Measurements from ENCODE around the gene KRT81. TPM values are rescaled to one million over a fixed set of nuclear protein-coding genes. Genes with fewer than 3 reads are reported as not detected.
"Not testable (repeated sequence)": the region's sequence is repeated elsewhere in the genome, so short reads cannot be mapped to it uniquely, and the experiment has no call there.

The KRT81 gene
- total RNA-seq, 1 experiment from 2014 or later: 2.5 TPM

DNA sequence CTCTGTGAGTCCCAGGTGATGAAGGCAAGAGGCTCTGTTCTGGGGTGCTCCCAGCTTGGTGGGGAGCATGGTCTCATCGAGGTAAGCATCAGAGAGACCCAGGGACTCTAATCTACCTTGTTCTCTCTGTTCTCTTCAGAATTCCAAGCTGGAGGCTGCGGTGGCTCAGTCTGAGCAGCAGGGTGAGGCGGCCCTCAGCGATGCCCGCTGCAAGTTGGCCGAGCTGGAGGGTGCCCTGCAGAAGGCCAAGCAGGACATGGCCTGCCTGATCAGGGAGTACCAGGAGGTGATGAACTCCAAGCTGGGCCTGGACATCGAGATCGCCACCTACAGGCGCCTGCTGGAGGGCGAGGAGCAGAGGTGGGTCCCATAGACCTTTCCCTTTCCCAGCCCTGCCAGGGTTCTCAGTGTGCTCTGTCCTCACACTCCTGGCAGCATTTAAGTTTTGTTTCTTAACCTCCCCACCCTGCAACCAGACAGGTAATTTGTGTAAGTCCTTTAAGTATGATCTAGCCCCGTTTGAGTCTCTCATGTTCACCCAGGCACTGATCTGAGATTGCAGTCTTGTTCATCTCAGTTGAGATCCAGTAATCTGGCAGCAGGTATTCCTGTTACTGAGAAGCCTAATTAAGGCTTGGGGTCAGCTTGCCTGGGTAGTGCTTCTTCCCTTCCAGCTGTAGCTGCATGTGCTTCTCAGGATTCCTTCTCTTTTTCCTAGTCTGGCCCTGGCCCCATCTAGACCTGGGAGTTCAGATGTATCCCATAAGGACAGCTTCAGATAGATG lies 14.8 kb upstream of the KRT81 start:
- Histone ChIP-seq H3K4me2 (no peak overlapping the region), H3K4me3 (no peak overlapping the region), H2AFZ (no peak overlapping the region), H3K27me3 (ENCODE audit: insufficient read depth, low read depth) (no peaks in the 10 kb centered on the region), H3K4me1 (replicated peaks; ENCODE audit: insufficient read depth) (peaks cover 19% of the 10 kb centered on the region), H3K79me2 (ENCODE audit: low read depth) (no peaks in the 10 kb centered on the region), H3K9me2 (ENCODE audit: insufficient read depth) (no peaks in the 10 kb centered on the region), H3K36me3 (ENCODE audit: low read depth) (no peaks in the 10 kb centered on the region), H4K20me1 (ENCODE audit: insufficient read depth) (no peaks in the 10 kb centered on the region), H3F3A (ENCODE audit: insufficient read depth, low read depth) (peaks cover 4% of the 10 kb centered on the region; the same call in 1 of the 2 replicates), H3K9me3 (ENCODE audit: insufficient read depth, low read depth) (no peaks in the 10 kb centered on the region), H3K27ac (no peak overlapping the region)
- POLR2A ChIA-PET (ENCODE audit: unreplicated experiment): interaction anchor here (0.6 kb wide), 3 partner anchors 14 to 274 kb away, joined by 4 to 9 read pairs (median 7); no protein-coding TSS in a partner anchor
- CTCF ChIA-PET: interaction anchor here (0.5 to 1.4 kb wide), 3 partner anchors 13 to 26 kb away, joined by 3 to 6 read pairs (median 4); no protein-coding TSS in a partner anchor
- intact Hi-C loops (cut with micrococcal nuclease; ENCODE audit: unreplicated experiment): no loop called here
- no TSS peak for BruUV-seq (replicated peaks)
- DNase-seq: no peak
- TF ChIP-seq EZH2 (IDR thresholded peaks at IDR 0.05; ENCODE audit: low read depth) (no peak), CTCF (conservative IDR thresholded peaks at IDR 0.05) (peak; percentile 48)

GRCh38 chr12:52304941-52305411 lies 13.6 kb upstream of the KRT81 start:
- POLR2A ChIA-PET (ENCODE audit: unreplicated experiment); H3K4me2 ChIP-seq; H3K9me2 ChIP-seq (ENCODE audit: insufficient read depth); H4K20me1 ChIP-seq (ENCODE audit: insufficient read depth); H2AFZ ChIP-seq; H3K9me3 ChIP-seq (ENCODE audit: insufficient read depth, low read depth); H3F3A ChIP-seq (ENCODE audit: insufficient read depth, low read depth); H3K36me3 ChIP-seq (ENCODE audit: low read depth); BruUV-seq (replicated peaks); CTCF ChIA-PET; H3K27ac ChIP-seq; H3K27me3 ChIP-seq (ENCODE audit: insufficient read depth, low read depth); DNase-seq; H3K4me3 ChIP-seq; intact Hi-C loops (cut with micrococcal nuclease; ENCODE audit: unreplicated experiment); H3K79me2 ChIP-seq (ENCODE audit: low read depth): not testable (repeated sequence)
- H3K4me1 ChIP-seq (replicated peaks; ENCODE audit: insufficient read depth): peaks cover 19% of the 10 kb centered on the region

DNA sequence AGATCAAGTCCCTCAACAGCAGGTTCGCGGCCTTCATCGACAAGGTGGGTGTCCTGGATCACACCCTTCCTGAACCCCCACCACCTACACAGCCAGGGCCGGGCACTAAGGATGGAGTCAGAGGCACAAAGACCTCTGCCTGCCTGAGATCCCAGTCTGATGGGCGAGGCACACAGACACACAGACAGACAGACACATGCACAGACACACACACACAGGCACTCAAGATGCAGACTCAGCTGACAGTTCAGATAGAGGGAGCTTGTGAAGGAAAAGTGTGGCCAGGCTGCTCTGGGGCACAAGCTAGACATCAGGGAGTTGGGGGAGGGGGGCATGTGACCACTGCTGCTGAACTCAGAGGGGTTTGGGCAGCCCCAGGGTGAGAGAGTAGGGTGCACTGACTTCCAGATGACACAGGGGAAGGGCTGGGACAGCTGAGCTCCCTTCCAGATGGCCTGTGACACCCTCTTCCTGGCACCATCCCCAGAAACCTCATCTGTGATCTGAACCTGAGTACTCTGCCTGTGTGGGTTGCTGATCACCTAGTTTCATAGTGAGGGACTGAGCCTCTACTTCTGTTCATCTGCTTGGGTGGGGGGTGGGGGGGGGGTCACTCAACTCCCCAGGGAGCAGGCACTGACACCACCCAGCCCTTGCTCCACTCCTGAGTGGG lies 11.0 kb upstream of the KRT81 start:
- H3K36me3 ChIP-seq (ENCODE audit: low read depth); H3K4me2 ChIP-seq; intact Hi-C loops (cut with micrococcal nuclease; ENCODE audit: unreplicated experiment); H3K9me2 ChIP-seq (ENCODE audit: insufficient read depth); CTCF ChIA-PET; H2AFZ ChIP-seq; BruUV-seq (replicated peaks); H3K27me3 ChIP-seq (ENCODE audit: insufficient read depth, low read depth); H3K4me1 ChIP-seq (replicated peaks; ENCODE audit: insufficient read depth); H3K9me3 ChIP-seq (ENCODE audit: insufficient read depth, low read depth); H3F3A ChIP-seq (ENCODE audit: insufficient read depth, low read depth); POLR2A ChIA-PET (ENCODE audit: unreplicated experiment); H3K4me3 ChIP-seq; H3K27ac ChIP-seq; H4K20me1 ChIP-seq (ENCODE audit: insufficient read depth); H3K79me2 ChIP-seq (ENCODE audit: low read depth); DNase-seq: not testable (repeated sequence)

DNA sequence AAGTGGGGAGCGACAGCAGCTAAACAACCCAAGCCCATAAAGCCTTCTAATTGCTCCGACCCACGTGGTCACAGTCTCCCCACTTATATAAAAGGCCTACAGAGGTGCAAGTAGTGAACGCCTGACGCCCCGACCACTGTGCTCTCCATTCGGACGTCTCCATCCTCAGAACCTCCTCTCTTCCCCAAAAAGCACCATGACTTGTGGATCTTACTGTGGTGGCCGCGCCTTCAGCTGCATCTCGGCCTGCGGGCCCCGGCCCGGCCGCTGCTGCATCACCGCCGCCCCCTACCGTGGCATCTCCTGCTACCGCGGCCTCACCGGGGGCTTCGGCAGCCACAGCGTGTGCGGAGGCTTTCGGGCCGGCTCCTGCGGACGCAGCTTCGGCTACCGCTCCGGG lies 10.4 kb upstream of the KRT81 start:
- CTCF ChIA-PET; H3F3A ChIP-seq (ENCODE audit: insufficient read depth, low read depth); H2AFZ ChIP-seq; H3K4me2 ChIP-seq; H3K4me3 ChIP-seq; H3K27me3 ChIP-seq (ENCODE audit: insufficient read depth, low read depth); H3K36me3 ChIP-seq (ENCODE audit: low read depth); H3K4me1 ChIP-seq (replicated peaks; ENCODE audit: insufficient read depth); intact Hi-C loops (cut with micrococcal nuclease; ENCODE audit: unreplicated experiment); H4K20me1 ChIP-seq (ENCODE audit: insufficient read depth); POLR2A ChIA-PET (ENCODE audit: unreplicated experiment); DNase-seq; H3K79me2 ChIP-seq (ENCODE audit: low read depth); BruUV-seq (replicated peaks); H3K9me3 ChIP-seq (ENCODE audit: insufficient read depth, low read depth); H3K27ac ChIP-seq; H3K9me2 ChIP-seq (ENCODE audit: insufficient read depth): not testable (repeated sequence)

Data from PC-9 (cell line).